Femur (tissue), 1 donor: ENCODE results near the gene TM9SF3.

Source experiments
- DNase-seq: peaks from one replicate; pipeline ENCODE4 v3.0.0-alpha.2; 2017

TM9SF3 gene

DNA sequence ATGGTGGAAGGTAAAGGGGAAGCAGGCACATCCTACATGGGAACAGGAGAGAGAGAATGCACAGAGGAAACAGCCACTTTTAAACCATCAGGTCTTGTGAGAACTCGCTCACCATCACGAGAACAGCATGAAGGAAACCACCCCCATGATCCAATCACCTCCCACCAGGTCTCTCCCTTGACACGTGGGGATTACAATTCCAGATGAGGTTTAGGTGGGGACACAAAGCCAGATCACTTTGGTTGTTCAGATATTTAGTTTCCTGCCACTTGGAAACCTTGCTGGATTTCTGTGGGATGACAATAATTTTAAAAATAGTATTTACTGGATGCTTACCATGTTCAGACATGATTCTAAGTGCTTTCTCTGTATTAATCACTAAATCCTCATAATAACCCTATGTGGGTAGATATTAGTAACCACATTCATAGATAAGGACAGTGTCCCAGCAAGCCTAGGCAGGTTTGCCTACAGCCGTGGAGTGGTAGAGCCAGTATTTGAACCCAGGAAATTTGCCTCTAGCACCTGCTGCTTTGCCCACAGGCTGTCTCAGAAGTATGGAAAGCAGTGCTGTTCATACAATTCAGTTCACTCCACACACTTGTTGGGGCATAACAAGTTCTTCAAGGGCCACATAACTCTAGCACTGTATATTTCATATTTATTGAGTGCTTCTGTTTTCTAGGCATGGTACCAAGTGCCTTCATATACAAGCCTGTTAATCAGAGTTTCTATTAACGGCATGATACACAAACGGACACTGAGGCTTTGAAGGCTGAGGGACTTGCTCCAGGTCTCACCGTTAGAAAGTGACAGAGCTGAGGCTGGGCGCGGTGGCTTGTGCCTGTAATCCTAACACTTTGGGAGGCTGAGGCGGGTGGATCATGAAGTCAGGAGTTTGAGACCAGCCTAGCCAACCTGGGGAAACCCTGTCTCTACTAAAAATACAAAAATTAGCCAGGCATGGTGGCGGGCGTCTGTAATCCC lies 81.4 kb downstream of the TM9SF3 start:
- DNase-seq, result no peak

GRCh38 chr10:96502561-96503282 lies 84.1 kb downstream of the TM9SF3 start:
- DNase-seq, result no peak

DNA sequence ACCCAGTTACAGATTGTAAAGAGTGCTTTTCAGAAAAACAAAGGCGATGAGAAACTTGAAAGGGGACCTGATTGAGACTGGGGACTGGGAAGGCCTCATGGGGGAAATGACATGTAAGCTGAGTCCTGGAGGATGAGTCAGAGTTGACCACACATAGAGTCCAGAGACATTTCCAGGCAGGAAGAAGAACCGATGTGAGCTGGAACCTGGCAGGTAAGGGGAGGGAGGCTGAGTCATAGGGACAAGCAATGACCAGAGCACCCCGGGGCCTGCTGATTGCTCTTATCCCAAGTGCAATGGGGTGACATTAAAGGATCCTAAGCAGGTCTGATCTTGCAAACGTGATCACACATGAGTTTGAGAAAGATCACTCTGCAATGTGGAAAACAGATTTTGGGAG lies 84.8 kb downstream of the TM9SF3 start:
- DNase-seq, result no peak

GRCh38 chr10:96500519-96500918 lies 86.3 kb downstream of the TM9SF3 start:
- DNase-seq, result no peak

DNA sequence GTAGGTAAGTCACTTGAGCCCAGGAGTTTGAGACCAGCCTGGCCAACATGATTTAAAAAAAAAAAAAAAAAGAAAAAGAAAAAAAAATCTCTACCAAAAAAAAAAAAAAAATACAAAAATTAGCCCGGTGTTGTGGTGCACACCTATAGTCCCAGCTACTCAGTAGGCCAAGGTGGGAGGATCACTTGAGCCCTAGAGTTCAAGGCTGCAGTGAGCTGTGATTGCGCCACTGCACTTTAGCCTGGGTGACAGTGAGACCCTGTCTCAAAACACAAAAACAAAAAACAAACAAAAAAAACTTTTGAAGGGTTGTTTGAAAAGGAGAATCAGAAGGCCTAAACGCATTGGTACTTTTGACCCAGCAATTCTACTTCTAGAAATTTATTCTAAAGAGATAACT lies 86.8 kb downstream of the TM9SF3 start:
- no peak for DNase-seq

GRCh38 chr10:96497391-96497790 lies 89.4 kb downstream of the TM9SF3 start:
- DNase-seq, result no peak

DNA sequence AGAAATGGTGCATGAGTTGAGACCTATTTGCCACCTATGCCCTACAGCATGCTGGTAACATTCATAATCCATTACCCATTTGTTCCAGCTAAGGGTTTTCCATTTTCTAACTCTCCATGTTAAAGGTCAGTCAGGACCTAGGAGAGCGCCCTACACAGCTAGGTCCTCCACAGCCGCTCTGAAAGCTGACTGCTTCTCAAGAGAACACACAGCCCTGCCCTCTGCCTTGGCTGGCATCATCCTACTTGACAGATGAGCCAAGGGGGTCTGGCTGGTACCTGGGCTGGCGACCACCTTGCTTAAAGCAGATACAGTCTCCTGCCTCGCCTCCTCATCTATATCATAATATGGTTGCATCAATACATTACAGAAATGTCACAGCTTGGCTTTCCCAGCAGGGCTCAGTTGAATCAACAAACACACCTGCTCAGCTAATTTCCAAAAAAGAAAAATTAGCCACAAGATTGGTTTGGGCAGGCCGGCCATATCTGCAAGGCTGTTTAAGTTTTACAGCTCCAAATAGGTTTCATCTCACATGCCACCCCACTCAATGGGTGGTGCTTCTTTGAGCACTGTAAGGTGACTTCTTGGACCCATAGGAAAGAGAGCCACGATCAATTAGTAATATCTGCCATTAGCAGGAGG lies 90.4 kb downstream of the TM9SF3 start:
- DNase-seq, result peak; percentile 34

- DNase-seq, result no peak
Measured at GRCh38 chr10:96495544-96495943, 91.3 kb downstream of the TM9SF3 start.

GRCh38 chr10:96494694-96495093 lies 92.1 kb downstream of the TM9SF3 start:
- no peak for DNase-seq

- no peak for DNase-seq
Measured at GRCh38 chr10:96493871-96494525, 92.8 kb downstream of the TM9SF3 start.

DNA sequence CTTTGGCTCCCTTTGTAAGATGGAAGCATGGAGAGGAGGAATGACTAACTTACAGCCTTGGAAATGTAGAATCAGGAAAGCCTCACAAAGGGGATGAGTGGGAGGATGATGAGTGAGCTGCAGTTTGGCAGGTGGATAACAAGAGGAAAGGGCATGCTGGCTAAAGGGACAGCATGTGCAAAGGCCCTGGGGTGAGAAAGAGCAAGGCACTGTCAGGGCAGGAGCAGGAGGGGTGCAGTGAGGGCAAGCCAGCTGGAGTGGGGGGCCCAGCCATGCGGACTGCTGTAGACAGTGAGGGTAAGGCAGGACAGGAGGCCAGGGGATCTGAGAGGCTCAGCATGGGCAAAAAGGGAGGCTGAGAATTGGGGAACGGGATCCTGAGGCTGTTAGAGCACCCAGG lies 93.6 kb downstream of the TM9SF3 start:
- no peak for DNase-seq

DNA sequence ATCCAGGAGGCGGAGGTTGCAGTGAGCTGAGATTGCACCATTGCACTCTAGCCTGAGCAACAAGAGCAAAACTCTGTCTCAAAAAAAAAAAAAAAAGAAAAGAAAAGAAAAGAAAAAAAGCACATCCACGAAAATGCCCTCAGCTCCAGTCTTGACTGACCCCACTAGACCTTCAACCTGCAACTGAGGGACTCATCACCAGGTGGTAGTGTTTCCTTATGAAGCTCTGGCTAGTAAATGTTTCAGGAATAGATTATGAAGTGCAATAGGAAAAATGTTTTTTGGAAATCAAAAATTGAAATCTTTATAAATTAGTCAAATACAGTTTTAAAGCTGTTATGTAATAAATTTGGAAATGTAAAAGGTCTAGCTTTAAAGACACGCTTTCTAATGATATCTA lies 95.5 kb downstream of the TM9SF3 start:
- no peak for DNase-seq

DNA sequence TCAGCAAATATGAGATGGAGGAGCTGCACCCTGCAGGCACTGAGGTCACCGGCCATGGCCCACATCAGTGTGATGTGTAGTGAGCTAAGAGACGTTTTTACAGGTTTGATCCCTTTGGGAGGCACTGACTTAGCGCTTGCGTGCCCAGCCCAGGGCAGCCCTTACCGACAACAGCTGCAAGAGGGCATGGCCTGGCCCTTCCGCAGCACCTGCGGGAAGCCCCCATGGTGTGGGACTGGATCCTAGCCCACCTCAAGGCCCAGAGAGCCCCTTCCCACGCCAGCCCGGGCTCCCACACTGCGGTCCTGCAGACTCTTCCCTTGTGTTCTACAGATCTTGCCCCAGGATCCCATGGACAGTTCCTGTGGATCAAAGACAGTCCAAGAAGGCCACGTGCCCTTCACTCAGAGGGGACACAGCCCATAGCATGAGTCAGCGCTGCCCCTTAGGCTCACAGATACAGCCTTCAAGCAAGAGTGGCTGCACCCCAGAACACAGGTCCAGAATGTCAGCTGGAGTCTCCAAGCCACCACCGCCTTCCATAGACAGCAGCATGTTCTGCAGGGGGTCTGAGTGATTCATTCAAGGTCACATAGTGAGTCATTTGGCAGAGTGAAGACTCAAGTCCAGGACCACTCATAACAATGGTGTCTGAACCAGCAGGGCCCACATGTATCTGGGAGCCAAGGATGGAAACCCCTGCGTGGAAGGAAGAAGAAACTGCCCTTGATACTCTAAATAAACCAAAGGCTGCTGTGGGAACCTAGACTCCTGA lies 98.5 kb downstream of the TM9SF3 start:
- DNase-seq, result no peak

DNA sequence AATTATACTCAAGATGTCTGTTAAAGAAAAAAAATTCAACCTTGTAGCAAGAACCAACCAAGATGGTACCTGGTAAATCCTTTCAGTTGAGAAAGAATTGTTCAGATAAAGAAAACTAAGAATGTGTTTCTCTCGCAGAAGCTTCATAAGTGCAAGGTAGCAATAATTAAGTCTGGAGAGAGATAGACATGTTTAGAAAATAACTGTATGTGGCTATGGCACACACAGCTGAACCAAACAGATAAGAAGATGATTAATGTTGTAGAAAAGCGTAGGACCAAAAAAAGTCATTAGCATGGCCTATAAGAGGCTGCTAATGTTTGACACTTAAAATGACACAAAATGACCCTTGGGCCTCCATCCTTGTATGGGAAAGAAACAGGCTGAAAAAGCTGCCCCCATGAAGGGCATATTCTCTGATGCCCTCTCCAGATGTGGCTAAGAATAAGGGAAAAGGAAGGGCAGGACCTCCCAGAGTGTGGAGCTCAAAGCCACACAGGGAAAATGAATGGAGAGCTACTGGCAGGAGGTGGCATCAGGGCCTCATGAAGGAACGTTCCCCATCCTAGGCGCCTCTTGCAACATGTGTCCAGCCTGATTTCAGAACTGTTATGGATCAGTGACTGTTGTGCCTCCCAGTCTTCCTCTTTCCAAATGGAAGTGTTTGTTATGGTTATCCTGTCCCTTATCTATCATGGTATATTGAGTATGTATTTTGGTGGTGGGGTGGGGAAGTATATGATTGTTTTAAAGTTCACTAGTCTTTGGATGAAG lies 103.8 kb downstream of the TM9SF3 start:
- no peak for DNase-seq

GRCh38 chr10:96478355-96478754 lies 108.5 kb downstream of the TM9SF3 start:
- no peak for DNase-seq

DNA sequence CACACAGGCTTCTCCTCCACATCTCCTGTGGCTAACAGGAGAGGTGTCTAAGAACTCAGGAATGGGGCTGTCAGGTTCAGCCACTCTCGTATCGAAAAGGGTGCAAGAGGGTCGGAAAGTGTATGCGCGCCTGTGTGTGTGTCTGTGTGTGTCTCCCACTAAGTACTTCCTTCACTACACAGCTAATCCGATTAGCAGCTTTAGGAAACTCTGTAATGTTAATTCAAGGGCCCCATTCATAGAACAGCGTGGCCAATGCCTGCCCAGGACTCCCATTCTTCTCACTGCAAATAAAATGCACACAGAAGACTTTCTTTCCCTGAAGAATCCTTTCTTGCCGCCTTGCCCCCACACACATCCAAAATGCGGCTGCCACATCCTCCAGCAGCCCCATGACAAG lies 112.9 kb downstream of the TM9SF3 start:
- DNase-seq, result no peak

DNA sequence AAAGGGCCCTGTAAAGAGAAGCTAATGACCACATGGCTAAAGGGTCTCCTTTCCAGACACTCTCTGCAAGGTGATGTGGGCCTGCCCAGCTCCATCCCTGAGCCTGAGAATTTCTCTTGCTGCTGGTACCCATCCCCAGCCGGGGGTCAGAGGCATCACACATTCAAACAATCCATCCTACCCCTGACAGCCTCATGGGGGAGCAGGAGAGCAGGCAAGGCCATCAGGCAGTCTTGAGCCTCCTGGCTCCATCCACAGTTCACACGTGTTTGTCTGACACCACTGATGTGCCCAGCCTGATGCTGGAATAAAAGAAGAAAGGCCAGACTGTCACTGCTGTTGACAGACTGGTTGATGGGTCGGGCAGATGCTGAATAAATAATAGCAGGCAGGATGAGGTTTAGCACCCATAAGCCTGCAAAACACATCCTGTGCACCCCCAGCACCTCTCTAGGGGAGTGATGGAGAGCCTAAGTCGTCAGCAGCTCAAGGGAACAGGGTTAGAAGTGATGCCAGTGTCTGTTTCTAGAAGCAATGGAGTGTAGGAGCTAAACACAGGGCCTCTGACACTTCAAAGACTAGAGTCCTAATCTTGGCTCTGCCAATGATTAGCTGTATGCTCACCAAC lies 116.6 kb downstream of the TM9SF3 start:
- DNase-seq, result no peak

DNA sequence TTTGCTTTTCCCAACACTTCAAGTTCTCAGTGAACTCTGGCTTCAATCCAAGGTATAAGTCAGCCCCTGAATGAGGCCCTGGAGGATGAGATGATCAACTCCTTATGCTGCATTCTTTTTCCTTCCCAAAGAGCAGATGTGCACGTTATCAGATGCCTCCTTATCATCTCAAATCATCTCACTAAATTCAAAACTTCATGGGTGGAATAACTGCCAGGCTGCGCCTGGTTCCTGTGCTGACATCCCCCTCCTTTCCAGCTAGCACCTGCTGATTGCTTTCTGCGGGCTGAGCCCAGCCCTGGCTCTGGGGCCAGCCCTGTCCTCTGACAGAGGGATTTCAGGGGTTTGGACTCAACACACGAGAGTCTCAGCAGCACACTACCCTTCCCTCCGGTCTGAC lies 118.0 kb downstream of the TM9SF3 start:
- no peak for DNase-seq
